CD4-positive, alpha-beta T cell treated with Interleukin-10 for 1 hour (primary cell): ENCODE measurements around the gene APBB2.
"Not testable (repeated sequence)": the region's sequence is repeated elsewhere in the genome, so short reads cannot be mapped to it uniquely, and the experiment has no call there.

Source experiments
- DNase-seq: peaks from one replicate; pipeline ENCODE4 v3.0.0-alpha.2; 2020

The APBB2 gene

DNA sequence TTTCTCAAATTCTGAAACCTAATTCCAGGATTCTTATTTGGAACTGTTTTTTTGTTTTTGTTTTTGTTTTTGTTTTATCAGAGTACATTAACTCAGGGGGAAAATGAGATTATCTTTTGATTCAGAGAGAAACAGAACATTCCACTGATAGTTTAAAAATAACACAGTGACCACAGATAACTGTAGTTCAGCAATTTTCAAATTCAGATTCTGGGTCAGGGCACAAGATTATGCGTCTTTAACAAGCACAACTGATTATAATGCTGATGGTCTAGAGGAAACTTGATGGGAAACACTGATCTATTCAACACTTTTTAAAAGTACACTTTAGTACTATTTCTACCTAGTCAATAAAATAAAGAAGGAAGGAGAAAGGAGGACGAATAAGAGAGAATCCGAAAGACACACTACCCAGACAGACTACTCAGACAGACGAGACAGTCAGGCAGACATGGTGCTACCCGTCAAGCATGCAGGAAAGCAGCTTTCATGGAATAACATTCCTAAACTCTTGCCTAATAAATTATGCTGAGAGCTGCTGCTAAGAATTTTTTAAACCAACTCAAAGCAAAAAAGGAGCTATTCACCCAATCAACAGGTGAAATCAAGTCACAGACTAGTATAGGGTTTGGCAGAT lies 59.0 kb downstream of the APBB2 start:
- DNase-seq, result no peak

DNA sequence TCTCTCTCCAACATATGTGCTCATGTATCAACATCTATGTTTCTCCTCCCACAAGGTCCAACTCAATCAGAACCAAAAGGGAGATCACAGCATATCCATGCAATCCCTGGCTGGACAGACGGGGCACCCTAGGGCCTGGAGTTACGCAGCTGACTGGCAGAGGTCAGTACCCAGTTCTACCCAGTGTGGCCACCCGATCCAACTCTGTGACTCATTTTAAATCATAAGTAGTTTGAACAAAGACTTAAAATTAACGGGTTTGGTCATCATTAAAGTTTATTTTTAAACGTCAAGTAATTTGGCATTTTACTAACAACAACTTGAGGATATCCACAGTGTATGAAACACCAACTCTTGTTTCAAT lies 59.5 kb downstream of the APBB2 start:
- DNase-seq, result no peak

DNA sequence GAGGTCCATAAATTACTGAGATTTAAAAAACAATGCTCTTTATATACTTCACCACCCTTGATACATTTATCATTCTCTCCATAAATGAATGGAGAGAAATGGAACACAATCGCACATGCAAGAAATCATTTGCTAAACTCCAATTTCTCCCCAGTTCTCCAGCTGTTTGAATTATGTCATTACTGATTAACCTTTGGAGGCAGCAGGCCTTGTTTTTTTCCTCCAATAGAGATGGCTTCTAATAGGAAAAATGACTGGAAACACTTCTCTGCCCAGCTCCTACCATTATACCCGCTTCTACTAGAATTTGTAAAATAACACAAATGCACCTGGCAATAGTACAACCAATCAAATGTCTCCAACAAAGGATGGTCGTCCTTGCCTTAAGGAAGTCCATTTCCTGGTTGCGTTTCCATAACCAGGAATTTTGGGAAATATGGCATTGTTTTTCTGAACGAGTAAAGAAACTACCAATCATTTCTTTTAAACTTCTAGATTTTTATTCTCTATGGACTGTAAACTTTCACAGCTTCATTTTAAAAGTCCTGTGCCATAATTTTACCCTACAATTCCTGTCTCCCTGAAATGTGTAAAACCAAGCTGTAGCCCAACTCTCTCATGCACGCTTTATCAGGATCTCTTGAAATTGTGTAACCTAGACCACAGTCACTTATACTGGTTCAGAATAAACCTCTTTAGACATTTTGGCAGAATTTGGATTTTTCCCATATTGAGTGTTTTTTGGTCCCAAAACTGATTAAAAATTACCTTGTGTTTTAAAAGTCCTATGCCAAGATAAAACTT lies 60.1 kb downstream of the APBB2 start:
- DNase-seq, result no peak

DNA sequence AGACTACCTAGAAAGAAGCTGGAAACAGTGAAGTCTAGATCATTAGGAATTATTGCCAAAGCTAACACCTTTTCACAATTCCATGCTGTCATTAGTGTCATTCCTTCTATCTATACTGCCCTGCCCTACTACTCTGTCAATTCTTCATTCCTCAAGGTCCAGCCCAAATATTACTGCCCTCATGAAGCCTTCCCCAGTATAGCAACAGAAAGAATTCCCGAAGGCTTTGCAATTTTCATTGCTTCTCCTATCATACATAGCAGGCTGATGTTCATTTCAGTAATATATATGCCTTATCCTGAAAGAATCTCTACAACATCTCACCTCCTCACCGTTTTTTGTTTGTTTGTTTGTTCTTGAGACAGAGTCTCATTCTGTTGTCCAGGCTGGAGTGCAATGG lies 63.9 kb downstream of the APBB2 start:
- no peak for DNase-seq

DNA sequence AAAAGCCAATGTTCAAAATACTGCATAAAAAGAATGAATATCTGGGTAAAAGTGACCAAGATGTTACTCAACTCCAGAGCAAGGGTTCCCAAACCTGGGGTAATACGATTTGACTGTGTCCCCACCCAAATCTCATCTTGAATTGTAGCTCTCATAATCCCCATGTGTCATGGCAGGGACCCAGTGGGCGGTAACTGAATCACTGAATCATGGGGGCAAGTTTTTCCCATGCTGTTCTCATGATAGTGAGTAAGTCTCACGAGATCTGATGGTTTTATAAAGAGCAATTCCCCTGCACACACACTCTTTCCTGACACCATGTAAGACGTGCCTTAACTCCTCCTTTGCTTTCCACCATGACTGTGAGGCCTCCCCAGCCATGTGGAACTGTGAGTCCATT lies 64.8 kb downstream of the APBB2 start:
- DNase-seq, result not testable (repeated sequence)

DNA sequence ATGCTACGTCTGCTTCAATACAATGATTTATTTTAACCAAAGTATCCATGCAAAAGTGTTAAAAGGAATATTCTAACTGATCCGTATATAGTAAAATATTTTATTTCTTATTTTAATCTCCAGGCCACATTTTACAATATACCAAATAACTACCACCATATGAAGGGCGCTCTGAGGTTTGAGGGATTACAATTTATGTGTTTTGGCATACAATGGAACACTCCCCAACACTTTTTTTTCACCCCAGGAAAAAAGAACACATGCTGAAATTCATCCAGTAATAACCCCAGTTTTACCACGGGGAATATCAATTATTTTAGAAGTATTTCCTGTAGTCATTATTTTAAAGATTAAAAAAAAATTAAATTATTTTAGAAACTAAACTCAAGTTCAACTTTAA lies 65.4 kb downstream of the APBB2 start:
- DNase-seq, result no peak

DNA sequence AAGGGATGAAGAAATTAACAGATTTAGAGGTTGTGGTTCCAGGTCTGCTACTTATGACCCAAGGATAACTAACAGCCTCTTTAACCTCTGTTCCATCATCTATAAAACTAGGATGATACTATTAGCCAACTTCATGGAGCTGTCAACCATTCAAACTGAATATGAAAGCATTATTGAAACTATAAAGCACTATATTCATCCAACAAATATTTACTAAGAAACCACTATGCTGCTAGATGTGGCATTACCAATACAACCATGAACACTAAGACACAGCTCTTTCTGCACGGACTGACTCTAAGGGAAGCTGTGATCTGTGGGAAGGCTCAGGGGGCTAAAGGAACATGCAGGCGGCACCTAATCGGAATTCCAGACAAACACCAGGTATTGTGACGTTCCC lies 66.0 kb downstream of the APBB2 start:
- no peak for DNase-seq

DNA sequence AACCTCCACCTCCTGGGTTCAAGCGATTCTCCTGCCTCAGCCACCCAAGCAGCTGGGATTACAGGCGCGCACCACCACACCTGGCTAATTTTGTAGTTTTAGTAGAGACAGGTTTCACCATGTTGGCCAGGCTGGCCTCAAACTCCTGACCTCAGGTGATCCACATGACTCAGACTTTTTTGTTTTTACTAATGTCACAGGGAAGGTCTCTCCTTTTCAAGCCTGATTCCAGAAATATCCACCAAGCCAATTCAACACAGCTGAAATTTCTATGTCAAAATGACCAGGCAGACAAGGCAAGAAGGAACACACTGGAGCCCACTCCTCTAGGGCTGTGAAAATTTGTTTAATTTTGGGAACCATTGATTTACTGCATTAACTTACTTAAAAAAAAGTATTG lies 66.8 kb downstream of the APBB2 start:
- DNase-seq, result not testable (repeated sequence)

DNA sequence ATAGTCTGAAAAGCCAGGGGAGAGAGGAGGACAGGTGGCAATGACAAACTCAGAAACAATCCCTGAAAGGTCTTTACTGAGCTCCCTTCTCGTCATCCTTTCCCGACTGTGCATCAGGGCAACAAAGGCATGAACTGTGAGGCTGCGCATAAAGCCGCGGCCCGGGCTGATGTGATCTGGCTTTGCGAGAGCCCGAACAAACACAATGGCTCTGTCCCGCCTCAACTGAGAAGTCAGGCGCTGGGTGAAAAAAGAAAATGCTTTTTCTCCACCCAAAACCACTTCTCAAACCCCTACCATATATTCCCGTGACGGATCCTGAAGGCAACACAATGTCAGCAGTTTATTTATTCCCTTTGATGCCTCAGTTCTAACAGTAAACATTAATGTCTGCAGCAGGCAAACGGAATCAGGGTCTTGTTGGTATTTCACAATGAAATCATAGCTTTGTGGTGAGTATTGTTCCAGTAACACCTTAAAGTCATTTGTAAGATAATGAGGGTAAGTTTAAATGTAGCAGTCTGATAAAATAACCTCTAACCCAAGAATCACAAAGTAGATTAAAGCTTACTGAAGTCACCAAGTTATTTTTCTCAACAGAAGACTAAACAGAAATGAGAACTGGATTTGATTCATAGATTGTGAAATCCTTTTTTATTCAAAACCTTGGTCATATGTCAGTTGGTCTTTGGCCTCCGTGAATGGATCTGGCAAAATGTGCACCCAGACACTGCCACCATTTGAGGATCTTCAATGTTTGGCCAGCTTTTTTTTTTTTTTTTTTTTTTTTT lies 67.4 kb downstream of the APBB2 start:
- DNase-seq, result no peak

DNA sequence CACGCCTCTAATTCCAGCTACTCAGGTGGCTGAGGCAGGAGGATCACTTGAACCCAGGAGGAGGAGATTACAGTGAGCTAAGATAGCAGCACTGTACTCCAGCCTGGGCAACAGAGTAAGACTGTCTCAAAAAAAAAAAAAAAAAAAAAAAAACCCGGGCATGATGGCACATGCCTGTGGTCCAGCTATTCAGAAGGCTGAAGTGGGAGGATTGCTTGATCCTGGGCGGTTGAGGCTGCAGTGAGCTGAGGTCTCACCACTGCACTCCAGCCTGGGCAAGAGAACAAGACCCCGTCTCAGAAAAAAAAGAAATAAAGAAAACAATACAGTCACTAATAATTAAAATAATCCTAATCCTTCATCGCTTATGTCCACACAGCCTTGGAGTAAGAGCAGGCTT lies 68.1 kb downstream of the APBB2 start:
- no peak for DNase-seq

DNA sequence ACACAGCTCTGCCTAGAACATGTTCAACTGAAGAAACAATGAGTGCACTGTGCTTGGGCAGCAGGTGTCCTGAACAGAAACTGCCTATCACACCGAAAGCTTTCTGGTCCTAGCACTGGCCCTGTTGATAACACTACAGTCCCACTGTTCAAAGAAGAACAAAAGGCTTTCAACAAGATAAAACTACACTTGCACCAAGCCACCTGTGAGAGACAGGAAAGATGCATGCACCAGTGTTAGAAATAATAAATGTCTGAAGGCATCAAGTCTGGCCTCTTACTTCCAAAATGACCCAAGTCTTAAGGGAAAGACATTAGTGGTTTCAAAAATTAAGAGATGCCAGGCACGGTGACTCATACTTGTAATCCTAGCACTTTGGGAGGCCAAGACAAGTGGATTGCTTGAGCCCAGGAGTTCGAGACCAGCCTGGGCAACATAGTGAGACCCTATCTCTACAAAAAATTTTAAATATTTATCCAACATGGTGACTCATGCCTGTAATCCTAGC lies 68.7 kb downstream of the APBB2 start:
- no peak for DNase-seq

DNA sequence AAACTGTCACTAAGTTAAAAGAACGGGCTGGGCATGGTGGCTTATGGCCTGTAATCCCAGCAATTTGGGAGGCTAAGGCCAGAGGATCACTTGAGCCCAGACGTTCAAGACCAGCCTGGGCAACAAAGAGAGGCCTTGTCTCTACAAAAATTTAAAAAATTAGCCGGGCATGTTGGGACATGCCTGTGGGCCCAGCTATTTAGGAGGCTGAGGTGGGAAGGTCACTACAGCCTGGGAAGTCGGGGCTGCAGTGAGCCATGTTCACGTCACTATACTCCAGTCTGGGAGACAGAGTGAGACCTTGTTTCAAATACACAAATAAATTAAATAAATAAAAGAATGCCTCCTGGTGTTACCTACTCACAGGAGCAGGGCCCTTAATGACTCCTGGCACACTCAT lies 69.5 kb downstream of the APBB2 start:
- DNase-seq, result no peak

DNA sequence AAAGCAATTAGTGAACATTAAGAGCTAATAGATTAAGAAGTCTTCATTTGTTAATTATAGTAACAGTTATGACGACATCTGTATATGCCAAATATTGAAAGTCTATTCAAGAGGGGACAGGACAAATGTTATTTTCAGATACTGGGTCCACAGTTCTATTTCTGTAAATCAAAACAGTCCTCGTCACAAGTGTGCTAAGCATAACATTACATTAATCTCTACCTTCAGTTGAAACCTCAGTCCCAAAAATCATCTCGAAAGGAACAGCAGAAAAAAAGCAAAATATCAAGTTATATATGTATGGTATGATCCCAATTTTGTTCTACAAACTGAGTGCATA lies 70.3 kb downstream of the APBB2 start:
- DNase-seq, result no peak

DNA sequence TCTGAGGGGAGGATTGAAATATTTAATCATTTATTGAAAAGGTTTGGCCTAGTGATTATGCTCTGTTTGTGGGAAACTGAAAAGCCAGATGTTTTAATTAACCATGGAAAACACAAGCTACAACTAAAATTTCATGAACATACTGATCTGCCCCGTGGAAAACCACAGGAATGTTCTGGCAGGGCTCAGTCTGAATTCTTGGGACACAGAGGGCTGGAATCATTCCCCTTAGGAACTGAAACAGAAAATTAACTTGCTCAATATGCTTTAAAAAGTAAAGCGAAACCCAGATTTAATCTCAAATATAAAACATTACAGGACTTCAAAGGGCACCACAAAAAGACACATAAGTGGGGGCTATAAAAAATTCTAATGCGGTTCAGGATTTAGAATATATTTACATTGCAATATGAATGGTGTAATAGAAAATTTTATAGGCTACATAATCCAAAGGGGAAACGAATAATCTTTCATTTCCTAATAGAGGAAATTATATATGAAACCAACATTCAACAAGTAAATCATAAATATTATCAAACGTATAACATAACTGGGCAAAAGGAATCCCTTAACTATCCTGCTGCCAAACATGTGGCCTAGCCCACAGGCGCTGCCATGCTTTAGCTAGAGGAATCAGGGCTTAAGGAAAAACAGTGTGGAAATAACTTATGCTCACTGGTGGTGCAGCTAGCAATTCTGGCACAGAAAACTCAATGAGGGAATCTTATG lies 70.9 kb downstream of the APBB2 start:
- DNase-seq, result no peak

DNA sequence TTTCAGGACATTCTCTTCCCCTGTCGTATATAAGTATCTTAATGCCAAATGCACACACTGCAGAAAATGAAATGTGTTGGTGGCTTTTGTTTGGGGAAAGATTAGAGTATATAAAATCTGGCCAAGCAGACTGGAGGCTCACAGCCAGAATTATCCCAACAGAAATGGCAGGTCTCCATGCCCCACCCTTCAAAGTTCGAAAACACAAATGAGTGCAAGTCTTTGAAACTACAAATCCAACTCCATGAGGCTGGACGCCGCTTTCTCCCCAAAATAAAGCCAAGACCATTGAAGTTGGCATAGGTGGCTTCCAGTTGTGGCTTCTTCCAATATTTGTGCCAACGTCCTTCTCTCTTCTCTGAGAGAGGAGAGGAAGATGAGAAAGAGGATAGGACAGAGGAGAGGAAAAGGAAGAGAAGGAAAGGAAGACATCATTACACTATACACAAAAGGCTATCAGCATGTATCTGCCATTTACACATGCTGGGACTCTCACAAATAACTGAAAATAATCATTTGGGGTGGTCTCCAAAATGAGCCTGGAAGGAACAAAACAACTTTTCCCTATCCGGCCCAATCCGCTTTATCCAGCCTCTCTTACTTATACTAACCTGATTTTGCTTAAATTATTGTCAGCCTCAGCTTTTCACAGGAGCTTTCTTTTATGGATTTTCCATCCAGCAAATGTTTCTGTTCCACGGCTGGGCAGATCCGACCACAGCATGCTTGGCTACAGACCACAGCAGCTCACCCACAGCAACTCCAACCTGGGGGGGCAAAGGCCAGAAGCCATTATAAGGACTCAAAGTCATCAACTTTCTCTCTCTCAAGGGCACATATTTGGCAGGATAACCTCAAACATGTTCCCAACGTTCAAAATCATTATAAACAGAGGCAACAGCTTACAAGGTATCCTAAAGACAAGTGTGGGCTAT lies 71.7 kb downstream of the APBB2 start:
- no peak for DNase-seq

DNA sequence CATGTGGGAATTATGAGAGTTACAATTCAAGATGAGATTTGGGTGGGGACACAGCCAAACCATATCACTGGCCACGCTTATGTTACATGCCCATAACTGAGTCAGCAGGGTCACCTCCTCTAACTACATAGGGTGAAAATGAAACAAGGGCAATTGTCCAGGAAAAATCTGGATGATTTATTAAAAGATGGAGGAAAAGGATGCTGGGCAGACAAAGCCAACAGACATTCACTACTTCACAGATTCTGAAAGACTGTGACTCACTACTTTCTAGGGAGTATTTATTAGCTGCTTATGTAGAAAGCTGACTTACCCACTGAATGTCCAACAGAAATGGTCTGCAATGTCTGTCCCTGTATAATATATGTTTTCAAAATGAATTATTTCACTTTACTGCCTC lies 72.4 kb downstream of the APBB2 start:
- no peak for DNase-seq

DNA sequence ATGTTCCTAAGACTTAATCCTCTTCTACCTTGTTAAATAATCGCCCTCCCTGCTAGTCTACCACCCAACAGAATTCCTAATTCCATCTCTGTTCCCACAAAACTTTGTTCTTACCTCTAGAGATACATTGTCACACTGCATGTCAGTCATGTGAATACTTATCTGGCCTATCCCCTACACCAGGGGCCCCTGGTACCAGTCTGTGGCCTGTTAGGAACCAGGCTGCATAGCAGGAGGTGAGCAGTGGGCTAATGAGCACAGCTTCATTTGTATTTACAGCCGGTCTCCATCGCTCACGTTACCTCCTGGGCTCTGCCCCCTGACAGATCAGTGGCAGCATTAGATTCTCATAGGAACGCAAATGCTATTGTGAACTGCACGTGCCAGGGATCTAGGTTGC lies 73.9 kb downstream of the APBB2 start:
- no peak for DNase-seq

DNA sequence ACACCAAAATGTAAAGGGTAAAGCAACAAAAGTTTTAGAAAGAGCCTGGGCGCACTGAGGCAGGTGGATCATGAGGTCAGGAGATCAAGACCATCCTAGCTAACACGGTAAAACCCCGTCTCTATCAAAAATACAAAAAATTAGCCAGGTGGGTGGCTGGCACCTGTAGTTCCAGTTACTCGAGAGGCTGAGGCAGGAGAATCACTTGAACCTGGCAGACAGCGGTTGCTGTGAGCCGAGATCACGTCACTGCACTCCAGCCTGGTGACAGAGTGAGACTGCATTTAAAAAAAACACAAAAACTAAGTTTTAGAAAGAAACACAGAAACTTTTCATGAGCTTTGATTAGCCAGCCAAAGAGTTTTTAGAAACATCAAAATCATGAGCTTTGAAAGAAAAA lies 76.5 kb downstream of the APBB2 start:
- DNase-seq, result no peak

DNA sequence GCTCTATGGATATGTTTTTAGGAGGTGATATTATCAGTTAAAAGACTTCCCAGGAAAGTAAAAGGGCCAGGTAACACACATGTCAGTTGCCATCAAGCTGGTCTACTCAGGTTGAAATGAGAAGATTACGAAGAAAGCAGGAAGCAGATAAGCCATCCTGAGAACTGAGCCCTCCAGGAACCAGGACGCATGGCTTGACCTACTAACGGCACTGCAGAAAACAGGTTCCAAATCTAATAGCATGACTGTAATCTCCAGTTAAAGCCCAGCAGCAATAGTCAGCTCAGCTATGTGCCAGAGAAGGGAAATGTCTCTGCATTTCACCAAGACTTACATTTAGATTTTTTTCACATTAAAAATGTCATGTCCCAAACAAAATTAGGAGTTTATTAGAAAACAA lies 77.9 kb downstream of the APBB2 start:
- DNase-seq, result no peak

DNA sequence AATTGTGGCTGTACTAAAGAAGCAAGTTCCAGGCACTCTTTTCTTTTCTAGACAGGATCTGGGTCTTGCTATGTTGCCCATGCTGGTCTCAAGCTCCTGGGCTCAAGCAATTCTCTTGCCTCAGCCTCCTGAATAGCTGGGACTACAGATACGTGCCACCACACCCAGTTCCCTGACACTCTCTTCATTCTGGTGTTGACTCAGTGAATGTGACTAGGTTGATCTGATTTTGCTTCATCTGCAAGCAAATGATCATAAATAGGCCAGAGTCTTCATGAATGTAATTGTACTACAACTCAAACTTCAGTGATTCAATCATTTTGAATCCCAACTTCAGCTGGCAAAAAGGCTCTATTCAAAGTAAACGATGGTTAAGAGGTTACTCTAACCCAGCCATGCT lies 78.5 kb downstream of the APBB2 start:
- DNase-seq, result no peak

DNA sequence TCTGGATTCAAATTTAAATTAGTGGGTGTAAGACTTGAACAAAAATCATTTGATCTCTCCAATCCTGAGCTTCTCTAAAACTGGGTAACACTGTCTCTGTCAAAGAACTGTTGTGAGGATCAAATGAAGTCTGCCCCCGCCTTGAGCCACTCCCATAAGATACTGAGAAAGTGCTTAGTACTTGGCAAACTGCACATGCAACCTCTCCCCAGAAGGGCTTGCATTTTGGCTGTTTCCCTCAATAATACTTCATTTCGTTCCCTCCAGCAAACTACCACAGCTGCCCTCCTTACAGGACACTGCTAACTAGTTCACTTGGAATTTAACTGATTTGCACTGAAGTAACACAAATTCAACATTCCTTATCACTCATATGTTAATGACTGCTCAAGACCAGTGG lies 79.8 kb downstream of the APBB2 start:
- DNase-seq, result no peak

DNA sequence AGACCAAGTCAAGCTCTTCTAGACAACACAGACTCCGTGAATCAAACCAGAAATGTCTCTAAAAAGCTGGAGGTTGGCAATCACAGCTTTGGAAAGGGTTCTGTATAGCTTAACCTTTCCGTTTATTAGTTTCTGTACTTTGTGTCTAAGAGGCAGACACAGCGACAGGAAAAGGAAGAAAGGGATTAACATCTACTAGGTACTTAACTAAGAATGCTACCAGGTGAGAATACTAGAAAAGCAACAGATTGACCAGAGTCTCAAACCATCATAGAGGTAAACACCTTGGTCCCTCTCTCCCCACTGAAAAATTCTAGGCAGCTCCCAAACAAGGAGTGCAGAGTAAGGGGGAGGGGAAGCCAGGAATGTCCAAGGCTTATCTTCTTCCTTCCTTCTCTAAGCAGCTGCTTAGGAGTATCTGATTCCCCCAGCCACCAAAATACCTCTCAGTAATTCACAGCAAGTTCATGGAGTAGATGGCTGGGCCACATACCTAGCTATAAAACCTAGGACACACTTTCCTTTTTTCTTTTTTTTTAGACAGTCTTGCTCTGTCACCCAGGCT lies 80.8 kb downstream of the APBB2 start:
- DNase-seq, result no peak
